ENCODE results near the gene TEDDM1. TPM values are rescaled to one million over a fixed set of nuclear protein-coding genes. Genes with fewer than 3 reads are reported as not detected.

Gene TEDDM1
- total RNA-seq, 3 donors from 2014 or later (not counting 1 experiment from before 2014, with no cell fraction given) = not detected

- H3K36me3 ChIP-seq (ENCODE audit: control insufficient read depth, insufficient read depth, low read length) = no peaks in the 10 kb centered on the region
- TF ChIP-seq, protein P1, sequence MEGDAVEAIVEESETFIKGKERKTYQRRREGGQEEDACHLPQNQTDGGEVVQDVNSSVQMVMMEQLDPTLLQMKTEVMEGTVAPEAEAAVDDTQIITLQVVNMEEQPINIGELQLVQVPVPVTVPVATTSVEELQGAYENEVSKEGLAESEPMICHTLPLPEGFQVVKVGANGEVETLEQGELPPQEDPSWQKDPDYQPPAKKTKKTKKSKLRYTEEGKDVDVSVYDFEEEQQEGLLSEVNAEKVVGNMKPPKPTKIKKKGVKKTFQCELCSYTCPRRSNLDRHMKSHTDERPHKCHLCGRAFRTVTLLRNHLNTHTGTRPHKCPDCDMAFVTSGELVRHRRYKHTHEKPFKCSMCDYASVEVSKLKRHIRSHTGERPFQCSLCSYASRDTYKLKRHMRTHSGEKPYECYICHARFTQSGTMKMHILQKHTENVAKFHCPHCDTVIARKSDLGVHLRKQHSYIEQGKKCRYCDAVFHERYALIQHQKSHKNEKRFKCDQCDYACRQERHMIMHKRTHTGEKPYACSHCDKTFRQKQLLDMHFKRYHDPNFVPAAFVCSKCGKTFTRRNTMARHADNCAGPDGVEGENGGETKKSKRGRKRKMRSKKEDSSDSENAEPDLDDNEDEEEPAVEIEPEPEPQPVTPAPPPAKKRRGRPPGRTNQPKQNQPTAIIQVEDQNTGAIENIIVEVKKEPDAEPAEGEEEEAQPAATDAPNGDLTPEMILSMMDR (IDR thresholded peaks at IDR 0.05) = no peak
- no peak overlapping the region for H3K4me3 Mint-ChIP-seq
- no peaks in the 10 kb centered on the region for H3K27me3 ChIP-seq (ENCODE audit: control insufficient read depth, insufficient read depth, low read length)
- no peak overlapping the region for H3K4me3 ChIP-seq (ENCODE audit: low read length)
- H3K27me3 Mint-ChIP-seq (ENCODE audit: low read depth in 2 of 2) = peaks cover 0 to 8% of the 10 kb centered on the region in 2 donors
- H3K4me1 Mint-ChIP-seq = no peaks in the 10 kb centered on the region
- no peak overlapping the region for H3K27ac Mint-ChIP-seq
- DNase-seq (no peak), ATAC-seq (no peak)
- no peaks in the 10 kb centered on the region for H3K36me3 Mint-ChIP-seq
- no peaks in the 10 kb centered on the region for H3K9me3 Mint-ChIP-seq
- intact Hi-C loops (cut with micrococcal nuclease) = no loop called here
- WGBS (ENCODE audit: insufficient coverage) = 89% methylated on average over 1 of the region's 1 CpG
- H3K9me3 ChIP-seq (ENCODE audit: control insufficient read depth, insufficient read depth, low read length) = no peaks in the 10 kb centered on the region
- H3K27ac ChIP-seq (ENCODE audit: low read length) = no peak overlapping the region
- no peaks in the 10 kb centered on the region for H3K4me1 ChIP-seq (ENCODE audit: control insufficient read depth, insufficient read depth, low read length)
These were observed 37.9 kb upstream of the TEDDM1 start for GRCh38 chr1:182438326-182438725.

- H3K36me3 Mint-ChIP-seq = no peaks in the 10 kb centered on the region
- no peak overlapping the region for H3K27ac Mint-ChIP-seq
- TF ChIP-seq, protein P1 (IDR thresholded peaks at IDR 0.05) = no peak
- no peaks in the 10 kb centered on the region for H3K9me3 Mint-ChIP-seq
- H3K27ac ChIP-seq (ENCODE audit: low read length) = no peak overlapping the region
- H3K27me3 Mint-ChIP-seq (ENCODE audit: low read depth in 2 of 2) = peaks cover 0 to 8% of the 10 kb centered on the region in 2 donors
- intact Hi-C loops (cut with micrococcal nuclease) = no loop called here
- H3K4me3 Mint-ChIP-seq = no peak overlapping the region
- peaks cover 11 to 15% of the 10 kb centered on the region in 2 donors for H3K4me1 Mint-ChIP-seq
- WGBS (ENCODE audit: insufficient coverage) = 82% methylated on average over 1 of the region's 1 CpG
- peaks cover 6% of the 10 kb centered on the region for H3K4me1 ChIP-seq (ENCODE audit: control insufficient read depth, insufficient read depth, low read length)
- ATAC-seq (no peak), DNase-seq (no peak)
- no peaks in the 10 kb centered on the region for H3K36me3 ChIP-seq (ENCODE audit: control insufficient read depth, insufficient read depth, low read length)
- no peaks in the 10 kb centered on the region for H3K27me3 ChIP-seq (ENCODE audit: control insufficient read depth, insufficient read depth, low read length)
- H3K9me3 ChIP-seq (ENCODE audit: control insufficient read depth, insufficient read depth, low read length) = no peaks in the 10 kb centered on the region
- H3K4me3 ChIP-seq (ENCODE audit: low read length) = no peak overlapping the region
These were observed 33.1 kb upstream of the TEDDM1 start for GRCh38 chr1:182433580-182433979.

- intact Hi-C loops (cut with micrococcal nuclease) = no loop called here
- no peak overlapping the region for H3K4me3 ChIP-seq (ENCODE audit: low read length)
- no peak overlapping the region for H3K4me3 Mint-ChIP-seq
These were observed 30.8 kb upstream of the TEDDM1 start for GRCh38 chr1:182431278-182431677.

More at GRCh38 chr1:182431278-182431677, 30.8 kb upstream of the TEDDM1 start:
- Histone ChIP-seq H3K36me3 (ENCODE audit: control insufficient read depth, insufficient read depth, low read length) (no peaks in the 10 kb centered on the region), H3K9me3 (ENCODE audit: control insufficient read depth, insufficient read depth, low read length) (no peaks in the 10 kb centered on the region), H3K4me1 (ENCODE audit: control insufficient read depth, insufficient read depth, low read length) (peaks cover 9% of the 10 kb centered on the region), H3K27me3 (ENCODE audit: control insufficient read depth, insufficient read depth, low read length) (no peaks in the 10 kb centered on the region), H3K27ac (ENCODE audit: low read length) (no peak overlapping the region)
- no peak overlapping the region for H3K27ac Mint-ChIP-seq
- ATAC-seq (no peak), DNase-seq (no peak)
- H3K36me3 Mint-ChIP-seq = no peaks in the 10 kb centered on the region
- 89% methylated on average over 7 of the region's 7 CpGs for WGBS (ENCODE audit: insufficient coverage)
- peaks cover 0 to 8% of the 10 kb centered on the region in 2 donors for H3K27me3 Mint-ChIP-seq (ENCODE audit: low read depth in 2 of 2)
- TF ChIP-seq, protein P1 (IDR thresholded peaks at IDR 0.05) = no peak
- no peaks in the 10 kb centered on the region for H3K9me3 Mint-ChIP-seq
- peaks cover 11 to 15% of the 10 kb centered on the region in 2 donors for H3K4me1 Mint-ChIP-seq
